Nucleus accumbens (tissue), 56 donors: ENCODE data around the gene PTPRR.
A peak's percentile ranks its signal among the peaks of the same experiment; 100 is the strongest.

ENCODE experiments used
- DNase-seq, 56 donors: peaks; one replicate each; lab custom pipeline; 2025; lab: John Stamatoyannopoulos, UW

Gene PTPRR

GRCh38 chr12:70719071-70719470 lies 201.5 kb downstream of the PTPRR start:
- peak in 1 of 56 donors; percentile 3 for DNase-seq

GRCh38 chr12:70711831-70712230 lies 208.7 kb downstream of the PTPRR start:
- no peak for DNase-seq

- no peak for DNase-seq
These were observed 211.5 kb downstream of the PTPRR start for GRCh38 chr12:70709022-70709421.

GRCh38 chr12:70706611-70707010 lies 213.9 kb downstream of the PTPRR start:
- no peak for DNase-seq

GRCh38 chr12:70698345-70698744 lies 222.2 kb downstream of the PTPRR start:
- DNase-seq: no peak

GRCh38 chr12:70695361-70696023 lies 225.0 kb downstream of the PTPRR start:
- DNase-seq: no peak

GRCh38 chr12:70692681-70693288 lies 227.8 kb downstream of the PTPRR start:
- DNase-seq: peak in 1 of 56 donors; percentile 0

- DNase-seq: no peak
These were observed 229.4 kb downstream of the PTPRR start for GRCh38 chr12:70691018-70691672.

GRCh38 chr12:70686907-70687306 lies 233.6 kb downstream of the PTPRR start:
- no peak for DNase-seq

- no peak for DNase-seq
These were observed 234.2 kb downstream of the PTPRR start for GRCh38 chr12:70686299-70686698.

GRCh38 chr12:70683976-70684375 lies 236.6 kb downstream of the PTPRR start:
- no peak for DNase-seq

GRCh38 chr12:70671698-70672097 lies 248.8 kb downstream of the PTPRR start:
- DNase-seq: no peak

- DNase-seq: no peak
These were observed 249.6 kb downstream of the PTPRR start for GRCh38 chr12:70670948-70671347.

GRCh38 chr12:70667253-70667652 lies 253.3 kb downstream of the PTPRR start:
- no peak for DNase-seq

GRCh38 chr12:70666364-70666763 lies 254.2 kb downstream of the PTPRR start:
- no peak for DNase-seq

- DNase-seq: peak in 39 of 56 donors; percentile 4 to 69 (median 24)
These were observed 256.1 kb downstream of the PTPRR start for GRCh38 chr12:70664465-70664881.

- DNase-seq: no peak
These were observed 256.7 kb downstream of the PTPRR start for GRCh38 chr12:70663838-70664237.

- DNase-seq: peak in 8 of 56 donors; percentile 1 to 28 (median 15)
These were observed 258.9 kb downstream of the PTPRR start for GRCh38 chr12:70661466-70662161.

- no peak for DNase-seq
These were observed 259.8 kb downstream of the PTPRR start for GRCh38 chr12:70660620-70661219.

GRCh38 chr12:70660002-70660604 lies 260.4 kb downstream of the PTPRR start:
- DNase-seq: no peak
